AG10803 (cell line): Measurements from ENCODE around the gene SCN1A.

Experiments
- DNase-seq: peaks from one replicate; pipeline ENCODE4 v3.0.0; 2010; ENCODE audit warnings: low read depth
- H3K4me3 ChIP-seq: 2 replicates; pipeline ENCODE4 v1.5.1; 2011; ENCODE audit warnings: mild to moderate bottlenecking, low read length, control low read depth
- CTCF ChIP-seq: conservative IDR thresholded peaks from 2 replicates; pipeline ENCODE4 v1.5.1; 2011; ENCODE audit warnings: mild to moderate bottlenecking, low read length, control low read depth, inconsistent platforms

Gene SCN1A

GRCh38 chr2:166084301-166084700 is 43.5 kb downstream of the SCN1A start:
- no peak for DNase-seq
- no peak for TF ChIP-seq CTCF
- H3K4me3 ChIP-seq: no peak overlapping the region

- no peak overlapping the region for H3K4me3 ChIP-seq
- DNase-seq: no peak
- TF ChIP-seq CTCF: no peak
Observed at GRCh38 chr2:166082736-166083135, 45.1 kb downstream of the SCN1A start.

- TF ChIP-seq CTCF: no peak
- no peak for DNase-seq
- H3K4me3 ChIP-seq: no peak overlapping the region
Observed at GRCh38 chr2:166081852-166082251, 46.0 kb downstream of the SCN1A start.

- no peak for DNase-seq
- H3K4me3 ChIP-seq: no peak overlapping the region
- no peak for TF ChIP-seq CTCF
Observed at GRCh38 chr2:166081131-166081632, 46.6 kb downstream of the SCN1A start.

GRCh38 chr2:166074430-166074829 is 53.4 kb downstream of the SCN1A start:
- no peak overlapping the region for H3K4me3 ChIP-seq
- no peak for TF ChIP-seq CTCF
- DNase-seq: no peak

GRCh38 chr2:166074011-166074410 is 53.8 kb downstream of the SCN1A start:
- DNase-seq: no peak
- TF ChIP-seq CTCF: no peak

GRCh38 chr2:166070231-166070630 is 57.6 kb downstream of the SCN1A start:
- TF ChIP-seq CTCF: no peak
- no peak overlapping the region for H3K4me3 ChIP-seq
- no peak for DNase-seq

More at GRCh38 chr2:166074011-166074410, 53.8 kb downstream of the SCN1A start:
- no peak overlapping the region for H3K4me3 ChIP-seq
